ENCODE results near the gene ERCC8.
A peak's percentile ranks its signal among the peaks of the same experiment; 100 is the strongest.

Gene ERCC8

DNA sequence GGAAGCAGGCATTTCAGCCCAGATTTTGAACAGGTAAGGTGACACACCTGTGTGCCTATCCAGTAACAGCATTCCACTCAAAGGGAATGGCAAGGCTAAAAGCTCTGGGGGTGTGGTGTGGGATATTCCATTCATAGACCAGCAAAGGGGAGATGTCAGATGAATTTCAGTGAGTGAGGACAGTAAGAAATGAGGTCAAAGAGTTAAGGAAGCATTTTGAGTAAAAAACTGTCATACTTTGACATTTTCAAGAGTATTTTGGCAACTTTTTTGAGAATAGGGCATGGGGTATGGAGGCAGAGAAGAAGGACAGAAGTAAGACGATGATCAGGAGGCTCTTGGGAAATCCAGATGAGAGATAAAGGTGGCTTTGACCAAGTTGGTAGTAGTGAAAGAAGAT, 98.6 kb downstream of the ERCC8 start:
- Histone ChIP-seq H3K18ac (ENCODE audit: low read depth in 1 of 2, low read length in 2 of 2) (no peak overlapping the region), H3K79me1 (replicated peaks; ENCODE audit: low read length, poor library complexity, severe bottlenecking) (no peaks in the 10 kb centered on the region), H3K9me3 (ENCODE audit: control insufficient read depth, low read length) (no peaks in the 10 kb centered on the region), H3K36me3 (ENCODE audit: control insufficient read depth in 1 of 2, insufficient read depth in 2 of 2, low read depth in 1 of 2, low read length in 2 of 2) (no peaks in the 10 kb centered on the region), H2AFZ (ENCODE audit: low read depth, low read length) (no peak overlapping the region), H3K27ac (ENCODE audit: low read length, poor library complexity, severe bottlenecking) (no peak overlapping the region), H3K4me3 (ENCODE audit: insufficient read depth in 1 of 2, low read depth in 1 of 2, low read length in 2 of 2) (no peak overlapping the region), H3K9ac (ENCODE audit: low read length) (no peak overlapping the region), H2BK12ac (ENCODE audit: low read length in 2 of 2) (no peak overlapping the region), H2AK5ac (ENCODE audit: low read length, severe bottlenecking) (no peak overlapping the region), H3K27me3 (ENCODE audit: control insufficient read depth in 1 of 2, insufficient read depth in 1 of 2, low read length in 2 of 2) (peaks cover 16 to 46% of the 10 kb centered on the region in 2 experiments), H4K91ac (ENCODE audit: low read length) (no peak overlapping the region), H3K14ac (ENCODE audit: low read length in 2 of 2) (no peak overlapping the region), H2BK15ac (ENCODE audit: low read depth, poor library complexity, severe bottlenecking) (no peak overlapping the region), H4K8ac (ENCODE audit: low read length) (no peak overlapping the region), H3K23ac (ENCODE audit: low read length in 2 of 2) (no peak overlapping the region), H2BK120ac (ENCODE audit: low read depth, low read length) (no peak overlapping the region), H2BK5ac (ENCODE audit: low read depth, low read length, poor library complexity, severe bottlenecking) (no peak overlapping the region), H3K4ac (ENCODE audit: low read depth in 1 of 2, low read length in 2 of 2) (no peak overlapping the region), H3K4me2 (ENCODE audit: low read length, poor library complexity, severe bottlenecking) (no peak overlapping the region), H3K4me1 (ENCODE audit: control insufficient read depth, insufficient read depth, low read depth, low read length) (peaks cover 8% of the 10 kb centered on the region)
- 92% methylated on average over 1 of the region's 1 CpG for WGBS
- no peak for DNase-seq

DNA sequence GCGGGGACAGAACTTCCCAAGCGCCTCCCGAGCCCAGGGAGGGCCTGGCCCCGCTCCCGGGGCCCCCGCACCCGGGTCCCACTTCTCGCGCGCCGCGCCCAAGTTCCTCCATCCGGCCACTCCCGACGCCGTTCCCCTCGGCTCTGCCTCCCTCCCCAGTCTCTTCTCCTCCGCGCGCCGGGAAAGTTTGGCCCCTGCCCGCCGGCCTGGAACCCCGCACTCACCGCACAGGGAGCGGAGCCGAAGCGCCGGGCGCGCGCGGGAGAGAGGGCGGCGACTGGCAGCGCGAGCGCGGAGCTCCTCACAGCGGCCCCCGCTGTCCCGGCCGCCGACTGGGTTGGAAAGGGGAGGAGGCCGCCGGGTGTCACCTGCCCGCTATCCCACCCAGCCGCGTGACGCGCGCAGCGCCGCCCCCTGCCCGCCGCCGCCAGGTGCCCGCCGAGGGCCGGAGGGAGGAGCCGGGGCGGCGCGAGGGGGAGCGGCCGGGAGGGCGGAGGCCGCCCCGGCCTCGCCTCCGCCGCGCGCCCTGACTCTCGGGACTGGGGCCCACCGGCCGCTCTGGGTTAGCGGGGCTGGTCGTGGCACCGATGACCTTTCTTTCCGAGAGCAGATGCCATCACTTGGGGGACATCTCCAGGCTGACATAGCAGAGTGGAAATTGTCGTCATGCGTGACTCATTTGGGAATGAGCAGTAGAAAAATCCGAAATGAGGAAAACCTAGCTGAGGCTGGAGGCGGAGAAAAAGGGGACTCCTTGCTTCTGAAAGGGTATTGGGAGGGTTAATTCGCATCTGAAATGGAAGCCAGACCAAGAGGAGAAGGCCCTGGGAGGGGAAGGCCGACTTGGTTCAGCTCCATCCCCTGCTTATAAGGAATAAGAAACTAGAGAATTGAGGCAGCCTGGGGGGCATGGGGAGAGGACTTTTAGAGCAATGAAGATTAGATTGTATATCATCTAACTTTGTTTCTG, 100.6 kb downstream of the ERCC8 start, which contains the start of gene ELOVL7:
Gene ELOVL7 (minus strand): TSS at position 334 of the 970 bp plus-strand sequence. CDS start 56,872 bp downstream, outside the sequence.
- Histone ChIP-seq H3K4ac (ENCODE audit: low read depth in 1 of 2, low read length in 2 of 2) (no peak within 1 kb of the TSS), H4K8ac (ENCODE audit: low read length) (no peak within 1 kb of the TSS), H3K4me2 (ENCODE audit: low read length, poor library complexity, severe bottlenecking) (peak within 1 kb of the TSS; percentile 94), H2BK15ac (ENCODE audit: low read depth, poor library complexity, severe bottlenecking) (no peak within 1 kb of the TSS), H2BK12ac (ENCODE audit: low read length in 2 of 2) (no peak within 1 kb of the TSS), H3K79me1 (replicated peaks; ENCODE audit: low read length, poor library complexity, severe bottlenecking) (no peaks in the 10 kb centered on the region), H3K23ac (ENCODE audit: low read length in 2 of 2) (peak within 1 kb of the TSS in 1 of 2 experiments; percentile 64), H3K27ac (ENCODE audit: low read length, poor library complexity, severe bottlenecking) (no peak within 1 kb of the TSS), H2AFZ (ENCODE audit: low read depth, low read length) (peak within 1 kb of the TSS; percentile 47), H2AK5ac (ENCODE audit: low read length, severe bottlenecking) (no peak within 1 kb of the TSS), H3K9me3 (ENCODE audit: control insufficient read depth, low read length) (no peaks in the 10 kb centered on the region), H3K36me3 (ENCODE audit: control insufficient read depth in 1 of 2, insufficient read depth in 2 of 2, low read depth in 1 of 2, low read length in 2 of 2) (no peaks in the 10 kb centered on the region), H3K9ac (ENCODE audit: low read length) (peak within 1 kb of the TSS; percentile 58), H3K14ac (ENCODE audit: low read length in 2 of 2) (no peak within 1 kb of the TSS), H3K4me1 (ENCODE audit: control insufficient read depth, insufficient read depth, low read depth, low read length) (peaks cover 8% of the 10 kb centered on the region), H3K4me3 (ENCODE audit: insufficient read depth in 1 of 2, low read depth in 1 of 2, low read length in 2 of 2) (peak within 1 kb of the TSS; percentile 73 to 77), H2BK5ac (ENCODE audit: low read depth, low read length, poor library complexity, severe bottlenecking) (no peak within 1 kb of the TSS), H4K91ac (ENCODE audit: low read length) (no peak within 1 kb of the TSS), H3K18ac (ENCODE audit: low read depth in 1 of 2, low read length in 2 of 2) (no peak within 1 kb of the TSS), H3K27me3 (ENCODE audit: control insufficient read depth in 1 of 2, insufficient read depth in 1 of 2, low read length in 2 of 2) (peaks cover 16 to 61% of the 10 kb centered on the region in 2 experiments), H2BK120ac (ENCODE audit: low read depth, low read length) (no peak within 1 kb of the TSS)
- under 1% methylated on average over 47 of the region's 87 CpGs for WGBS
- DNase-seq = peak; percentile 76

DNA sequence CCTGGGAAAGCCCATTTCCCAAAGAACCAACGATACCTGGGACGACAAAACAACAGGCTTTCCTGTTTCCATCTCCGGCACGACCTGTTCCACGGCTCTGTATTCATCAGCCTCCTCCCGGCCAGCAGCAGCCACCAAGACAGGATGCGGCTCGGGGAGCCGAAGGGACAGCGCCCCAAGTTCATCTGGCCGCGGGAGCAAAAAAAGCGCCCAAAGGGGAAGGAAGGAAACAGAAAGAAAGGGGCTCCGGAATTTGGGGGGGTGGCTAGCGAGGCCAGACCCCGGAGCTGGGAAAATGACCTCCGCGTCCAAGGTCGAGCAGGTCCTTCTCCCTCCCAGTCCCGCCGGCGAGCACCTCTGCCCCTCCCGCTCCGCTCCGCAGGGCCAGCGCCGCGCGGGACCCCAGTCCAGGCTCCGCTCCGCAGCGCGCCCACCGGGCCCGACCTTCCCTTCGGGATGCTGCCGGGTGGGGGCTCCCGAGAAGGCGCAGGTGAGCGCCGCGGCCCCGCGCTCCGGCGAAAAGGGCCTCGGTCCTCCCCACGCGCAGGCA, 101.4 kb downstream of the ERCC8 start:
- no peak overlapping the region for H2AK5ac ChIP-seq (ENCODE audit: low read length, severe bottlenecking)
- H4K91ac ChIP-seq (ENCODE audit: low read length) = no peak overlapping the region
- H3K4ac ChIP-seq (ENCODE audit: low read depth in 1 of 2, low read length in 2 of 2) = no peak overlapping the region
- H3K9ac ChIP-seq (ENCODE audit: low read length) = peak overlapping the region; percentile 58
- no peak overlapping the region for H4K8ac ChIP-seq (ENCODE audit: low read length)
- H3K4me3 ChIP-seq (ENCODE audit: insufficient read depth in 1 of 2, low read depth in 1 of 2, low read length in 2 of 2) = peak overlapping the region; percentile 73 to 77
- peaks cover 8% of the 10 kb centered on the region for H3K4me1 ChIP-seq (ENCODE audit: control insufficient read depth, insufficient read depth, low read depth, low read length)
- H3K18ac ChIP-seq (ENCODE audit: low read depth in 1 of 2, low read length in 2 of 2) = no peak overlapping the region
- H3K4me2 ChIP-seq (ENCODE audit: low read length, poor library complexity, severe bottlenecking) = peak overlapping the region; percentile 94
- H3K27ac ChIP-seq (ENCODE audit: low read length, poor library complexity, severe bottlenecking) = no peak overlapping the region
- under 1% methylated on average over 41 of the region's 49 CpGs for WGBS
- H2AFZ ChIP-seq (ENCODE audit: low read depth, low read length) = peak overlapping the region; percentile 23
- H2BK120ac ChIP-seq (ENCODE audit: low read depth, low read length) = no peak overlapping the region
- H2BK15ac ChIP-seq (ENCODE audit: low read depth, poor library complexity, severe bottlenecking) = no peak overlapping the region
- no peak overlapping the region for H3K23ac ChIP-seq (ENCODE audit: low read length in 2 of 2)
- H3K36me3 ChIP-seq (ENCODE audit: control insufficient read depth in 1 of 2, insufficient read depth in 2 of 2, low read depth in 1 of 2, low read length in 2 of 2) = no peaks in the 10 kb centered on the region
- H2BK5ac ChIP-seq (ENCODE audit: low read depth, low read length, poor library complexity, severe bottlenecking) = no peak overlapping the region
- H2BK12ac ChIP-seq (ENCODE audit: low read length in 2 of 2) = no peak overlapping the region
- H3K27me3 ChIP-seq (ENCODE audit: control insufficient read depth in 1 of 2, insufficient read depth in 1 of 2, low read length in 2 of 2) = peaks cover 16 to 61% of the 10 kb centered on the region in 2 experiments
- H3K14ac ChIP-seq (ENCODE audit: low read length in 2 of 2) = no peak overlapping the region
- no peaks in the 10 kb centered on the region for H3K79me1 ChIP-seq (replicated peaks; ENCODE audit: low read length, poor library complexity, severe bottlenecking)
- H3K9me3 ChIP-seq (ENCODE audit: control insufficient read depth, low read length) = no peaks in the 10 kb centered on the region
- no peak for DNase-seq

DNA sequence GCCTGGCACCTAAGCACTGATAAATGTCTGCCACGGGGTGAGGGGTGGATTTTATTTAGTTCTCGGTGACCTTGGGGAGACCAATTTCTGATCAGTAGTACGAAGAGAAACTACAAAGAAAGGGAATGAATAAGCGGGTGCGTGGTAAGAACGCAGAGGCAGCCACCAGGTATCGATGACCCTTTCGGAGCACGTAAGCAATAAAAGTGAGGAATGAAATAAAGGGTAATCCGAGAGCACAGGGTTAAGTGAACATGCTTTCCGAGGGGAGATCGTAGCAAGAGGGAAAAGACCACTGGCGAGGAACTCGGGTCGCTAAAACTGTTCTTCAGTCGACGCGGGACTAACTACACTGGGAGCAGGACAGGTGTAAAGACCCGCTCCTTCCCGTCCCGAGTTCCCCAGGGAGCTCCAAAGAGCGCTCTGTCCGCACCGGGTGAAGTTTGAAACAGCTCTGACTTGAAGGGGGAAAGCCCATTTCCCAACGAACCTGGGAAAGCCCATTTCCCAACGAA, 101.9 kb downstream of the ERCC8 start:
- H3K4me2 ChIP-seq (ENCODE audit: low read length, poor library complexity, severe bottlenecking) = peak overlapping the region; percentile 94
- 2% methylated on average over 26 of the region's 26 CpGs for WGBS
- H3K4me3 ChIP-seq (ENCODE audit: insufficient read depth in 1 of 2, low read depth in 1 of 2, low read length in 2 of 2) = peak overlapping the region; percentile 73 to 77

More for the DNA sequence above, 101.9 kb downstream of the ERCC8 start:
- no peak overlapping the region for H2AK5ac ChIP-seq (ENCODE audit: low read length, severe bottlenecking)
- H3K27ac ChIP-seq (ENCODE audit: low read length, poor library complexity, severe bottlenecking) = no peak overlapping the region
- peak overlapping the region; percentile 58 for H3K9ac ChIP-seq (ENCODE audit: low read length)
- H3K27me3 ChIP-seq (ENCODE audit: control insufficient read depth in 1 of 2, insufficient read depth in 1 of 2, low read length in 2 of 2) = peaks cover 16 to 61% of the 10 kb centered on the region in 2 experiments
- H4K8ac ChIP-seq (ENCODE audit: low read length) = no peak overlapping the region
- no peak overlapping the region for H2BK12ac ChIP-seq (ENCODE audit: low read length in 2 of 2)
- no peak overlapping the region for H3K14ac ChIP-seq (ENCODE audit: low read length in 2 of 2)
- no peak overlapping the region for H2BK15ac ChIP-seq (ENCODE audit: low read depth, poor library complexity, severe bottlenecking)
- DNase-seq = peak; percentile 21
- H2BK5ac ChIP-seq (ENCODE audit: low read depth, low read length, poor library complexity, severe bottlenecking) = no peak overlapping the region
- no peak overlapping the region for H2AFZ ChIP-seq (ENCODE audit: low read depth, low read length)
- peak overlapping the region in 1 of 2 experiments; percentile 64 for H3K23ac ChIP-seq (ENCODE audit: low read length in 2 of 2)
- H3K79me1 ChIP-seq (replicated peaks; ENCODE audit: low read length, poor library complexity, severe bottlenecking) = no peaks in the 10 kb centered on the region
- peaks cover 8% of the 10 kb centered on the region for H3K4me1 ChIP-seq (ENCODE audit: control insufficient read depth, insufficient read depth, low read depth, low read length)
- H3K36me3 ChIP-seq (ENCODE audit: control insufficient read depth in 1 of 2, insufficient read depth in 2 of 2, low read depth in 1 of 2, low read length in 2 of 2) = no peaks in the 10 kb centered on the region
- H3K18ac ChIP-seq (ENCODE audit: low read depth in 1 of 2, low read length in 2 of 2) = no peak overlapping the region
- H4K91ac ChIP-seq (ENCODE audit: low read length) = no peak overlapping the region
- no peaks in the 10 kb centered on the region for H3K9me3 ChIP-seq (ENCODE audit: control insufficient read depth, low read length)
- H3K4ac ChIP-seq (ENCODE audit: low read depth in 1 of 2, low read length in 2 of 2) = no peak overlapping the region
- no peak overlapping the region for H2BK120ac ChIP-seq (ENCODE audit: low read depth, low read length)
